HT1080 (cell line): Measurements from ENCODE around the gene PLVAP. TPM values are rescaled to one million over a fixed set of nuclear protein-coding genes. Genes with fewer than 3 reads are reported as not detected.

Experiments used
- DNase-seq: peaks from one replicate; pipeline ENCODE4 v3.0.0-alpha.2; 2015; ENCODE audit warnings: low read depth
- total RNA-seq: library from RNA; depleted of rRNA; stranded (reverse); fragments of >200 nt; shearing (Covaris generic); gene quantifications from 2 replicates; pipeline ENCODE4 v1.2.3, GENCODE V29; 2014

Gene PLVAP
- total RNA-seq, 1 experiment from 2014 or later, result not detected

- peak; percentile 97 for DNase-seq
Measured at GRCh38 chr19:17336872-17337674, 40.1 kb downstream of the PLVAP start, which contains the start of gene GTPBP3. TSS of gene GTPBP3 (plus strand) at chr19:17337553. CDS start at chr19:17337612, 59 bp downstream.

GRCh38 chr19:17335575-17335974, 41.6 kb downstream of the PLVAP start:
- no peak for DNase-seq

GRCh38 chr19:17334414-17335409, 42.4 kb downstream of the PLVAP start, which contains the start of gene ANO8:
TSS of gene ANO8 (minus strand) at chr19:17334855. CDS start at chr19:17334670, 185 bp downstream.
- peak; percentile 95 for DNase-seq

GRCh38 chr19:17333611-17334413, 43.3 kb downstream of the PLVAP start:
- peak; percentile 86 for DNase-seq

GRCh38 chr19:17332677-17333581, 44.2 kb downstream of the PLVAP start:
- DNase-seq, result peak; percentile 58

DNA sequence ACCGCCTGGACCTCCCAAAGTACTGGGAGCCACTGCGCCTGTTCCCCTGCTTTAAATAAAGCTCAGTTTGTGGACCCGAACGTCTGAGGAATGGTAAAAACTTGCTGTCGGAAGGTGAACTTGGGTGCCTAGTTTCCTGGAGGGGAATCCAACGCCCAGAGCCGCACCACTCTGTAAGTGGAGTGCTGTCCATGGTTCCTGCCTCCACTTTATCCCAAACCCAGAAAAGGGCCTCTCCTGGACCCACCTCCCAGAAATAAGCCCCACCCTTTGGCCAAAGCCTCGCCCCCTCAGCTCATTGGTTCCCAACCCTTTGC, 44.8 kb downstream of the PLVAP start:
- DNase-seq, result no peak

GRCh38 chr19:17331045-17331558, 46.0 kb downstream of the PLVAP start:
- DNase-seq, result no peak

- no peak for DNase-seq
Measured at GRCh38 chr19:17330262-17331044, 46.7 kb downstream of the PLVAP start.

DNA sequence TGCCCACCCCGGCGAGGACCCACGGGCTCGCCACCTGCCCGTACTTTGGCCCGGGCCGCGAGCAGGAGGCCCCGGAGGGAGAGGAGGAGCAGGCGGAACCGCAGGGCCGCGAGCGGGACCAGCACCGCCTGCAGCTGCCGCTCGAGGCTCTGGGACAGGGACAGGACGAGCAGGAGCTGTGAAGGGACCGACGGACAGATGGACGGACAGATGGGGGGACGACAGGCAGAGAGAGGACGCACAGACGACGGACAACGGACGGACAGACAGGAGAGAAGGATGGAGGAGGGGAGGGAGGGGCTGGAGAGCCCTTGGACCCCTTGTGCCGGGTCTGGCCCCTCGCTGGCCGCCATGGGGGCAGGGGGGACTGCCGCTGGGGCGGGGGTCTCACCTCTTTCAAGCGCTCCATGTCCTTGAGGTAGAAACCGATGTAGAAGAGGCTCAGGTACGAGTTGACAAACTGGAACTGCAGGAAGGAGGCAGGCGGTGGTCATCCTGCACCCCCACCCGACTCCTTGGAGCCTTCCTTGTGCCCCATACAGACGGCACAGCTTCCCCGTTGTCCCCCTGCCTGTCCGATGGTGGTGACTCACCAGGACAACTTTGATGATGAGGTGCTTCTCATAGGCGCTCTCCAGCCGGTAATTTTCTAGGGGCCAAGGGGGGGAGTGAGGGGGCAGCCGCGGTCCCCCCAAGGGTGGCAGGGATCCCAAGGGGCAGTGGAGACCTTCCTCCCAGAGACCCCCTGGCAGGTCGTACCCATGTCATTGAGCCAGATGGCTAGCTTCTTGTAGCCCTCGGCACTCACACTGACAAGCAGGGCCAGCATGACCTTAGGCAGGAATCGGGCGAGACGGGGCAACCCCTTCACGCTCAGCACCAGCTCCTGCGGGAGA, 47.5 kb downstream of the PLVAP start:
- no peak for DNase-seq

- no peak for DNase-seq
Measured at GRCh38 chr19:17328517-17329365, 48.4 kb downstream of the PLVAP start.

DNA sequence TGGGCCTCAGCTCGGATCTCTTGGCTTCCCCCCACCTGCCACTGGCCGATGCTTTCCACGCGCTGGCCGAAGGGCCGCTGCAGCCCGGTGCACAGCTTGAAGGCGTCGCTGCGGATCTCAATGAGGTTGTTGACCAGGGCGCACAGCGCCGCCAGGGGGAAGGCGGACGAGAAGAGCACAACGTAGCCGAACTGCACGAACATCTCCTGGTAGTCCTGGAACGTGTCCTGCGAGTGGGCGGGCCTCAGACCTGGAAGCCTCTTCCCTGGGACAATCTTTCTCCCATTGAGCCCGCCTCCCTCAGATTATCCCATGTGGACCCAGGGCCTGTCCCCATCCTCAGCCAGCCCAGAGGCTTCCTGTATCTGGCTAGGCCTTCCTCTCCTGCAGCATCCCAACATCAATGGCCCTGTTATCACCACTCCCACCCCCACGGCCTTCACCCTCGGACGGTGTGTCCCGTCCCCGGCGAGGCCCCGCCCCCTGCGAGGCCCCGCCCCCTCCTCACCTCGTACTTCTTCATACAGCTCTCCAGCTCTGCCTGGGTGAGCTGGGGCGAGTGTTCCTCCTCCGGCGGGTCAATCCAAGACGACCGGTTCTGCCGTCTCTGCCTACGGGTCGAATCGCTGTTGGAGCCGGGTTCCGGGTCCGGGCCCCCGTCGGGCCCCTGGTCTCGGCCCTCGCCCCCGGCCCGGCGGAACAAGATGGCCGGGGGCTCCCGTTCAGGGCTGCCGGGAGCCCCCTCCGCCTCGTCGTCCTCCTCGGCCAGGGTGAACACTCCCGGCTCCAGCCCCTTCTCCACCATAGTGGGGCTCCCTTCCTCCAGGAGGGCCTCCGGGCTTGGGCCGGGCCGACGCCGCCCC, 49.3 kb downstream of the PLVAP start:
- DNase-seq, result no peak

DNA sequence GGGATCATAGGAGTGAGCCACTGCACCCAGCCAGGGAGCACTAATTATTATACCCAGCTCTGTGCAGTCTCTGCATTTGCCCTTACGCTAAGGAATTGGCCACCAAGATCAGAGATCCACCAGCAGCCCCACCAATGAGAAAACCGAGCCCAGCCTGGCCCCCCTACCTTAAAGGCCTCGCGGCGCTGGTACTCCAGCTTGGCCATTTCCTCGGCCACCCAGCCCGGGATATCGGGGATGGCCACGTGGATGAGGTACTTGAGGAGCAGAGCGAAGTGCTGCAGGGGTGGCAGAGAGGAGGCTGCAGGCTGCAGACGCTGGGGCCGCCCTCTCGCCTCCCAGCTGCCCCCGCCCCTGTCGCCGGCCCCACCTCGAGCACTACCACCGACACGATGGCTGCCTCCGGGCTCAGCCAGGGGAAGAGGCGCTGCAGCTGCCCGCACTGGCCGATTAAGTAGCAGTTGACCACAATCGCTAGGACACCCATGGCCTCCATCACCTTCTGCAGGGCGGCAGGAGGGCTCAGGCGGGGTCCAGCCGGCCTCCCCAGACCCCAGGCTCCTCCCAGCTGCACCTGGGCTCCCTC, 50.0 kb downstream of the PLVAP start:
- DNase-seq, result no peak

- DNase-seq, result no peak
Measured at GRCh38 chr19:17326595-17326966, 50.6 kb downstream of the PLVAP start.

DNA sequence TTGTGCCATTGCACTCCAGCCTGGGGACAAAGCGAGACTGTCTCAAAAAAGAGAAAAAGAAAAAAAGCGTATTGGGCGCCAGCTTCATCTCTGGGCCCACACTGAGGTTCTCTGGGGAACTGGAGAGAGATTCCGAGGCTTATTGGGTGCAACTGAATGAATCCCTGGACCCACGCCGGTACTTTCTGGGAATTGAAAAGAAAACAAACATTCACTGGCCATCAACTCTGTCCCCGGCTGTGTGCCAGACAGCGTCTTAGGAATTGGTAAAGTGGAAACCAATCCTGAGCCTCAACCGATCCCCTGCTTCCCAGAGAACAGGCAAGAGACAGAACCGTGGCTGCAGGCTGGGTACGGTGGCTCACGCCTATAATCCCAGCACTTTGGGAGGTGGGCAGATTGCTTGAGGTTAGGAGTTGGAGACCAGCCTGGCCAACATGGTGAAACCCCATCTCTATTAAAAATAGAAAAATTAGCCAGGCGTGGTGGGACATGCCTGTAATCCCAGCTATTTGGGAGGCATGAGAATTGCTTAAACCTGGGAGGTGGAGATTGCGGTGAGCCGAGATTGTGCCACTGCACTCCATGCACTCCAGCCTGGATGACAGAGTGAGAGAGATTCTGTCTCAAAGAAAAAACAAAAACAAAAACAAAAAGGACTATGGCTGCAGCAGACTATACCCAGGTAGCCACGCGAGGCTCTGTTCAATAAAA, 51.1 kb downstream of the PLVAP start:
- no peak for DNase-seq

GRCh38 chr19:17325133-17325532, 52.0 kb downstream of the PLVAP start:
- DNase-seq, result no peak
